Neural cell (in vitro differentiated cells): Measurements from ENCODE around the gene SFI1.

Experiments used
- CTCF ChIP-seq: fragments of 450-650 bp; IDR thresholded peaks from 2 replicates; pipeline ENCODE4 v1.5.1; 2014; ENCODE audit warnings: antibody characterized with exemption, mild to moderate bottlenecking, moderate library complexity; ENCODE audit not compliant: poor library complexity, severe bottlenecking
- EZH2 ChIP-seq: fragments of 200-600, 300-800 bp; shearing (Covaris generic), sonication (generic); IDR thresholded peaks from 2 replicates; pipeline ENCODE4 v1.6.1; 2014; ENCODE audit warnings: antibody characterized with exemption, low read length, borderline replicate concordance, mild to moderate bottlenecking; ENCODE audit not compliant: insufficient read depth, poor library complexity, severe bottlenecking
- TAF1 ChIP-seq: IDR thresholded peaks from 2 replicates; pipeline ENCODE4 v1.6.1; 2012; ENCODE audit warnings: low read depth

GRCh38 chr22:31451709-31452571 lies 44.4 kb upstream of the SFI1 start:
- TF ChIP-seq CTCF (peak; percentile 29), TAF1 (no peak), EZH2 (no peak)
